Measurements from ENCODE around the gene EMC10. TPM values are rescaled to one million over a fixed set of nuclear protein-coding genes. Genes with fewer than 3 reads are reported as not detected.
A peak's percentile ranks its signal among the peaks of the same experiment; 100 is the strongest.
"Not testable (repeated sequence)": the region's sequence is repeated elsewhere in the genome, so short reads cannot be mapped to it uniquely, and the experiment has no call there.

EMC10 gene
- total and polyA plus RNA-seq, 8 donors: 30.8 to 284 (median 57.6) TPM

GRCh38 chr19:50468818-50469217 is 7.5 kb upstream of the EMC10 start:
- H3K27me3 ChIP-seq: peaks cover 0 to 27% (median 0%) of the 10 kb centered on the region in 3 donors
- H3K36me3 ChIP-seq: no peaks in the 10 kb centered on the region
- H3K4me3 ChIP-seq: no peak overlapping the region
- TF ChIP-seq POLR2A (IDR thresholded peaks at IDR 0.05): no peak
- TF ChIP-seq POLR2AphosphoS5 (IDR thresholded peaks at IDR 0.05): no peak
- TF ChIP-seq EP300 (IDR thresholded peaks at IDR 0.05): no peak
- no peak for TF ChIP-seq CTCF (IDR thresholded peaks at IDR 0.05)
- DNase-seq: no peak
- intact Hi-C loops (cut with DNase I; ENCODE audit: low total_unique reads): no loop called here
- H3K27ac ChIP-seq: no peak overlapping the region
- H3K4me1 ChIP-seq: peaks cover 0 to 7% (median 0%) of the 10 kb centered on the region in 4 donors
- 84 to 91% (median 90%) methylated on average over 5 to 6 of the region's 6 CpGs for WGBS, 5 donors
- no peaks in the 10 kb centered on the region for H3K9me3 ChIP-seq

DNA sequence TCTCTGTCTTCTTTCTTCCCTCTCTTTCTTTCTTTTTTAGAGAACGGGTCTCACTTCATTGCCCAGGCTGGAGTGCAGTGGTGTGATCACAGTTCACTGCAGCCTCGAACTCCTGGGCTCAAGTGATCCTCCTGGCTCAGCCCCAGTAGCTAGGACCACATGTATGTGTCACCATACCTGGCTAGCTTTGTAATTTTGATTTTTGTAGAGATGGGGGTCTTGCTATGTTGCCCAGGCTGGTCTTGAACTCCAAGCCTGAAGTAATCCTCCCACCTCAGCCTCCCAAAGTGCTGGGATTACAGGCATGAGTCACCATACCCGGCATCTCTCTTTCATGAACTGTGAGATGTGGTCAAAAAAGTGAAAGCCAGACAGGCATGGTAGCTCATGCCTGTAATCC is 3.0 kb upstream of the EMC10 start:
- H3K4me1 ChIP-seq: peaks cover 12 to 21% (median 15%) of the 10 kb centered on the region in 4 donors
- intact Hi-C loops (cut with DNase I; ENCODE audit: low total_unique reads); H3K4me3 ChIP-seq; H3K36me3 ChIP-seq; H3K9me3 ChIP-seq; H3K27me3 ChIP-seq; H3K27ac ChIP-seq; DNase-seq: not testable (repeated sequence)
- WGBS, 5 donors: 53 to 70% (median 64%) methylated on average over 3 of the region's 3 CpGs

DNA sequence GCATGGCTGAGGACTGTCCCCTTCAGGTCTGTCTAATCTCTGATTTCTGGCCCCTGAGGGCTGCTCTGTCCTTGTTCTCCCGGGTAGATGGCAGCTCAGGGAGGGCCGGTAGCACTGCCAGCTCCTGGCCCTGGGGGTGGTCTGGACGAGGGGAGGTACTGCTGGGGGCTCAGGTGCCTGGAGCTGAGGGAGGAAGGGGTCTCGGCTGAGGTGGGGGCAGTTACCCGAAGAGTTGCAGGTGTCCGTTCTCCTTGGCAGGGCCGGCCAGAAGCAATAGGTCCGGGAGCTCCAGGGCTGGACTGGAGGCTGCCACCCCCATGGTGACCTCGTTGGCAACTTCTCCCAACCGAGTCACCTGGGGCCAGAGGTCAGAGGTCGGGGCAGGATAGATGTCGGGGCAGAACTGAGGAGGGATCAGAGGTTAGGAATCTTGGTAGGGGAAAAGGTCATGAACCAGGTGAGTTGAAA is 1.2 kb upstream of the EMC10 start:
- no peaks in the 10 kb centered on the region for H3K9me3 ChIP-seq
- peaks cover 14 to 23% (median 20%) of the 10 kb centered on the region in 4 donors for H3K36me3 ChIP-seq
- no peak overlapping the region for H3K4me3 ChIP-seq
- no peaks in the 10 kb centered on the region for H3K27me3 ChIP-seq
- peaks cover 12 to 29% (median 20%) of the 10 kb centered on the region in 4 donors for H3K4me1 ChIP-seq
- intact Hi-C loops (cut with DNase I; ENCODE audit: low total_unique reads): no loop called here
- no peak for DNase-seq
- 66 to 85% (median 80%) methylated on average over 5 to 12 of the region's 12 CpGs for WGBS, 5 donors
- TF ChIP-seq POLR2AphosphoS5 (IDR thresholded peaks at IDR 0.05) (no peak), EP300 (IDR thresholded peaks at IDR 0.05) (no peak), POLR2A (IDR thresholded peaks at IDR 0.05) (no peak), CTCF (IDR thresholded peaks at IDR 0.05) (no peak)
- peak overlapping the region in 1 of 5 donors; percentile 89 for H3K27ac ChIP-seq

DNA sequence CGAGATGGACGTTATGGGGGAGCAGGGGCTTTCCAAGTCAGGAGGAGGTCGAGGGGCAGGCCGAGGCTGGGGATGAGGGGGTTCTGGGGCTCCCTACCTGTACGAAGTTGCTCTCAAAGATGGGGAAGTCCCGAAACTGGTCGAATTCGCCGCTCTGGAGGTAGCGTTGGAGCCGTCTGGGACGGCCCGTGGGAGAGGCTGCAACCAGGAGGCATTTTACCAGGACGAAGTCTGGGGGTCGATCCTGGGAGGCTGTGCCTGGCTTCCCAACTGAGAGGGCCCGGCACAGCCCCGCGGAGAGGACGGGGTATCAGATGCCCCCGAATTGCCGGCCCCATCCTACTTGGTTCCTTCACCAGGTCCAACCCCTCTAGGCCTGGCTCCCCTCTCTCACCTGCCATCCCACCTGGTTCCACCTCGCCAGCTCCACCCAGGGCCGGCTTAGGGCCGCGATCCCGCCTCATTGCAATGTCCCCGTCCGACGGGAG is 527 bp upstream of the EMC10 start:
- WGBS, 5 donors: 68 to 78% (median 75%) methylated on average over 27 to 29 of the region's 29 CpGs
- peak; percentile 39 for TF ChIP-seq EP300 (IDR thresholded peaks at IDR 0.05)
- no peak for TF ChIP-seq CTCF (IDR thresholded peaks at IDR 0.05)
- TF ChIP-seq POLR2AphosphoS5 (IDR thresholded peaks at IDR 0.05): no peak
- Histone ChIP-seq H3K4me1 (peaks cover 12 to 29% (median 20%) of the 10 kb centered on the region in 4 donors), H3K27ac (peak overlapping the region; percentile 40 to 90 (median 89)), H3K36me3 (peaks cover 20 to 29% (median 27%) of the 10 kb centered on the region in 4 donors), H3K27me3 (no peaks in the 10 kb centered on the region), H3K9me3 (no peaks in the 10 kb centered on the region), H3K4me3 (peak overlapping the region; percentile 86 to 97 (median 94))
- DNase-seq: no peak
- intact Hi-C loops (cut with DNase I; ENCODE audit: low total_unique reads): no loop called here

DNA sequence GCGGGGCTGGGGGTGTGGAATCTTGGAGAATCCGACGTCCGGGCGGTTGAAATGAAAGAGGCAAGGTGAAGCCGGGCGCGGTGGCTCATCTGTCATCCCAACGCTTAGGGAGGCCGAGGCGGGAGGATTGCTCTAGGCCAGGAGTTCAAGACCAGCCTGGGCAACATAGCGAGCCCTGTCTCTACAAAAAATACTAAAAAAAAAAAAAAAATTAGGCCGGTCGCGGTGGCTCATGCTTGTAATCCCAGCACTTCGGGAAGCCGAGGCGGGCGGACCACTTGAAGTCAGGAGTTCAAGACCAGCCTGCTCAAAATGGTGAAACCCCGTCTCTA is 566 bp downstream of the EMC10 start:
- Histone ChIP-seq H3K36me3 (peaks cover 27 to 40% (median 38%) of the 10 kb centered on the region in 4 donors), H3K4me3 (peak overlapping the region; percentile 86 to 97 (median 94)), H3K4me1 (peaks cover 12 to 29% (median 20%) of the 10 kb centered on the region in 4 donors), H3K27ac (peak overlapping the region; percentile 86 to 90 (median 89)), H3K27me3 (no peaks in the 10 kb centered on the region), H3K9me3 (no peaks in the 10 kb centered on the region)
- DNase-seq: no peak
- intact Hi-C loops (cut with DNase I; ENCODE audit: low total_unique reads): no loop called here
- TF ChIP-seq POLR2A (IDR thresholded peaks at IDR 0.05) (no peak), CTCF (IDR thresholded peaks at IDR 0.05) (no peak), POLR2AphosphoS5 (IDR thresholded peaks at IDR 0.05) (no peak), EP300 (IDR thresholded peaks at IDR 0.05) (no peak)
- WGBS, 5 donors: 15 to 20% (median 16%) methylated on average over 19 to 20 of the region's 20 CpGs

Data from stomach (tissue), 9 donors.